ENCODE results near the gene ADRB2.

GRCh38 chr5:148794275-148794674 is 32.1 kb upstream of the ADRB2 start:
- TF ChIP-seq, protein P1, sequence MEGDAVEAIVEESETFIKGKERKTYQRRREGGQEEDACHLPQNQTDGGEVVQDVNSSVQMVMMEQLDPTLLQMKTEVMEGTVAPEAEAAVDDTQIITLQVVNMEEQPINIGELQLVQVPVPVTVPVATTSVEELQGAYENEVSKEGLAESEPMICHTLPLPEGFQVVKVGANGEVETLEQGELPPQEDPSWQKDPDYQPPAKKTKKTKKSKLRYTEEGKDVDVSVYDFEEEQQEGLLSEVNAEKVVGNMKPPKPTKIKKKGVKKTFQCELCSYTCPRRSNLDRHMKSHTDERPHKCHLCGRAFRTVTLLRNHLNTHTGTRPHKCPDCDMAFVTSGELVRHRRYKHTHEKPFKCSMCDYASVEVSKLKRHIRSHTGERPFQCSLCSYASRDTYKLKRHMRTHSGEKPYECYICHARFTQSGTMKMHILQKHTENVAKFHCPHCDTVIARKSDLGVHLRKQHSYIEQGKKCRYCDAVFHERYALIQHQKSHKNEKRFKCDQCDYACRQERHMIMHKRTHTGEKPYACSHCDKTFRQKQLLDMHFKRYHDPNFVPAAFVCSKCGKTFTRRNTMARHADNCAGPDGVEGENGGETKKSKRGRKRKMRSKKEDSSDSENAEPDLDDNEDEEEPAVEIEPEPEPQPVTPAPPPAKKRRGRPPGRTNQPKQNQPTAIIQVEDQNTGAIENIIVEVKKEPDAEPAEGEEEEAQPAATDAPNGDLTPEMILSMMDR (IDR thresholded peaks at IDR 0.05): no peak
- TF ChIP-seq BCL3 (IDR thresholded peaks at IDR 0.05): no peak
- TF ChIP-seq JUN (IDR thresholded peaks at IDR 0.05): no peak
- TF ChIP-seq RAD21 (conservative IDR thresholded peaks at IDR 0.05 in 1 of 2, IDR thresholded peaks at IDR 0.05 in 1 of 2): no peak
- no peak for TF ChIP-seq GATA3 (IDR thresholded peaks at IDR 0.05; ENCODE audit: borderline replicate concordance)
- TF ChIP-seq POLR2A (IDR thresholded peaks at IDR 0.05; ENCODE audit: low read length): no peak
- no peak for TF ChIP-seq CHD4 (IDR thresholded peaks at IDR 0.05; ENCODE audit: borderline replicate concordance)
- no peak for TF ChIP-seq RNF2 (IDR thresholded peaks at IDR 0.05; ENCODE audit: borderline replicate concordance, low read depth)

Data from A549 (cell line).